PFSK-1 (cell line): ENCODE data around the gene CCDC117.

Experiments used
- FOXP2 ChIP-seq: optimal IDR thresholded peaks from 2 replicates; pipeline ENCODE3; 2011; ENCODE audit warnings: borderline replicate concordance, control low read depth, inconsistent platforms; ENCODE audit not compliant: insufficient read depth; ENCODE audit errors: extremely low read length, extremely low read depth
- POLR2AphosphoS5 ChIP-seq: IDR thresholded peaks from 2 replicates; pipeline ENCODE4 v1.6.1; 2012; ENCODE audit warnings: low read depth, mild to moderate bottlenecking, control low read depth, low read length, moderate library complexity
- REST ChIP-seq, 2 experiments: IDR thresholded peaks; 2 replicates each; pipeline versions ENCODE4 v1.6.1 to v1.8.0; 2011 to 2012; ENCODE audit warnings: low read depth in 2 of 2, low read length in 2 of 2, control low read depth in 1 of 2, inconsistent platforms in 1 of 2, mild to moderate bottlenecking in 1 of 2, moderate library complexity in 1 of 2; ENCODE audit not compliant: insufficient read depth in 1 of 2
- SIN3A ChIP-seq: IDR thresholded peaks from 2 replicates; pipeline ENCODE4 v1.6.1; 2012; ENCODE audit warnings: mild to moderate bottlenecking, low read length, moderate library complexity, borderline replicate concordance; ENCODE audit not compliant: insufficient read depth
- TAF1 ChIP-seq: IDR thresholded peaks from 2 replicates; pipeline ENCODE4 v1.6.1; 2012; ENCODE audit warnings: low read length, control low read depth, borderline replicate concordance; ENCODE audit not compliant: insufficient read depth

The CCDC117 gene

GRCh38 chr22:28769394-28770085, 3.0 kb upstream of the CCDC117 start:
- TF ChIP-seq FOXP2 (no peak), SIN3A (no peak), TAF1 (no peak)

DNA sequence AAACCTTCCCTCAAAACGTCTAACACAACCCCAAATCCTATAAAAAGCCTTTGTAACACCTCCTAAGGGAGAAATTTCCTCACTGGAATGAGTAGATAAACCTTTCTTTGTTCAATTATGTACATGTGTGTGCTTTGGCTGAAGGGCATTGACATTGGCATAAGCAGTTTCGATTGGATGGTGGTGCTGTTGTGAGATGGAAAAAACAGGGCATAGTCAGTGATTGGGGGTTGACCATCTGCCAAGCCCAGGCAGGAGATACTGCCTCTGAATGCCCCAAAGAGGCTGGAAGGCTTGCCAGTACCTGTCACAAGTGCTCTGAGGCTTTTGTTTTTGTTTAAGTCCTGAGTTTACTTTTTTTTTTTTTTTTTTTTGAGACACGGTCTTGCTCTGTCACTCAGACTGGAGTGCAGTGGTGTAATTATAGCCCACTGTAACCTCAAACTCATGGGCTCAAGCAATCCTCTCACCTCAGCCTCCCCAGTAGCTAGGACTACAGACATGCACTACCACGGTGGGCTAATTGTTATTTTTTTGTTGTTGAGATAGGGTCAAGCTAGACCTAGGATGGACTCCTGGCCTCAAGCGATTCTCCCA, 1.2 kb upstream of the CCDC117 start:
- TF ChIP-seq FOXP2, result no peak
- no peak for TF ChIP-seq REST (IDR thresholded peaks at IDR 0.05; ENCODE audit: insufficient read depth in 1 of 2, low read depth in 2 of 2, low read length in 2 of 2)
- no peak for TF ChIP-seq TAF1
- no peak for TF ChIP-seq POLR2AphosphoS5
- TF ChIP-seq SIN3A, result no peak

DNA sequence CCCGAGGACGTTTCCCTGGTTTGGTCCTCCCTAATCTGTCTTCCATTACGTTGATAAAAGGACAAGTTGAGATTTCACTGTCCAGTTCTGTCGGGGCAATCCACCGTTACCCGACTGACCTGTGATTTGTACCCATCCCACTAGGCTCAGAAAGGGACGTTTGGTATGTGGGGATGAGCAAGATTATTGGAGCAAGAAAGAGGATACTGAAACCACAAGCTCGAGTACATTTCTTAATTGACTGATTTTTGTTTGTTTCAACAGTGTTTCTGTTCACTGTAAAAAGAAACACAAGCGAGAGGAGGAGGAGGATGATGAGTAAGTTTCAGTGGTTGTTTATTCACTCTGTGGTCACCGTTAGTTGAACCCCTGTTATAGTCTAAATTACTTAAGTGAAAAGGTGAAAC, 969 bp downstream of the CCDC117 start:
- TF ChIP-seq POLR2AphosphoS5 (no peak), FOXP2 (no peak), REST (IDR thresholded peaks at IDR 0.05; ENCODE audit: insufficient read depth in 1 of 2, low read depth in 2 of 2, low read length in 2 of 2) (no peak), SIN3A (no peak), TAF1 (no peak)

GRCh38 chr22:28774378-28774777, 1.9 kb downstream of the CCDC117 start:
- no peak for TF ChIP-seq REST (IDR thresholded peaks at IDR 0.05; ENCODE audit: insufficient read depth in 1 of 2, low read depth in 2 of 2, low read length in 2 of 2)
- TF ChIP-seq POLR2AphosphoS5, result no peak
- no peak for TF ChIP-seq SIN3A
- no peak for TF ChIP-seq TAF1
- no peak for TF ChIP-seq FOXP2

GRCh38 chr22:28779833-28780232, 7.3 kb downstream of the CCDC117 start:
- TF ChIP-seq TAF1 (no peak), SIN3A (no peak), REST (IDR thresholded peaks at IDR 0.05; ENCODE audit: insufficient read depth in 1 of 2, low read depth in 2 of 2, low read length in 2 of 2) (no peak), POLR2AphosphoS5 (no peak), FOXP2 (no peak)
